Fibroblast of mammary gland (primary cell): ENCODE data around the gene KCNJ6.
A peak's percentile ranks its signal among the peaks of the same experiment; 100 is the strongest.

ENCODE experiments used
- DNase-seq: peaks from one replicate; pipeline ENCODE4 v3.0.0-alpha.2; 2010; ENCODE audit warnings: low read depth
- H3K4me3 ChIP-seq: 2 replicates; pipeline ENCODE4 v1.5.1; 2011; ENCODE audit warnings: low read depth, mild to moderate bottlenecking, low read length, moderate library complexity; ENCODE audit not compliant: control insufficient read depth
- CTCF ChIP-seq: conservative IDR thresholded peaks from 2 replicates; pipeline ENCODE4 v1.5.1; 2011; ENCODE audit warnings: low read depth, low read length, inconsistent platforms; ENCODE audit not compliant: control insufficient read depth, insufficient read depth

KCNJ6 gene

GRCh38 chr21:37891972-37892371 is 24.3 kb downstream of the KCNJ6 start:
- no peak for TF ChIP-seq CTCF

DNA sequence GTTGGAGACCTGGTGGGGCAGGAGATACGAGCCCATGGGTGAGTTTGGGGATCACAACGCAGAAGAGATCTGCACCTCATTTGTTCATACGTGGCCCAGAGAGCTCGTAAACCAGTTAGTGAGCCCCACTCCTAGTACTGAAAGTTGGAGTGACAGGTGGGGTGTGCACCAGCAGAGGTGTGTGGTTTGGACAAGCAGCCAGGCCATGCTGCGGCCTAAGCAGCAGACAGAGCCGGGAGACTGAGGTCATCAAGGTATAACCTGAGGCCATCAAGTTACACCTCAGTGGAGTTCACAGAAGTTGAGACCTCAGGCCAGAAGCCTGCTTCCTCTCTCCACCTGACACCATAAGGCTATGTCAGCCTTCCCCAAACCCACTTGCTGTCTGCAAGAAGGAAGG is 27.6 kb downstream of the KCNJ6 start:
- H3K4me3 ChIP-seq, result no peak overlapping the region
- no peak for TF ChIP-seq CTCF
- no peak for DNase-seq

More at GRCh38 chr21:37891972-37892371, 24.3 kb downstream of the KCNJ6 start:
- H3K4me3 ChIP-seq, result no peak overlapping the region
- DNase-seq, result no peak

DNA sequence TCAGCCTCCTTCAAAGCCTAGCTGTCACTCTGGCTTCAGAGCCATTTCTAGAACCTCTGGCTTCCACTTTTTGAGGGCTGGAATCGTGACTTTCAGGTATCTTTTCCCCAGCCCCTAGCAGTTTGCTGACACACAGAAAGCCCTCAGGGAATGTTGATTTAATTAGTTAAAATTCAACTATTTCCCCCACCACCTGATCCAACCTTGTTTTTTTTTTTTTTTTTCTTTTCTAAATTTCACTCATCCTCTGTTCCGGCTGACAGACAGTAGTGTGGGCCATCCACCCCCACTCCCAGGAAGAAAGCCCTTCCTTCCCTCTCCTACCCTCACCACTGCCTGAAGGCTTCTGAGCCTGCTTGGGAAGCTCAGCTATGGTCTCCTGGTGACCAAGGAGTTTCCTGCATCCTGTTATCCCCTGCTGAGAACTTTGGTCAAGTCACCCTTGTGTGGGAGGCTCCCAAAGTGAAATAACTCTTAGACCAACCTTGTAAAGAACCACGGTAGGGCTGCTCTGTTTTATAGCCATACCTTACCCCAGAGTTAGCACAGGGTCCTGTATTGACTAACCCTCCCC is 29.4 kb downstream of the KCNJ6 start:
- H3K4me3 ChIP-seq, result no peak overlapping the region
- TF ChIP-seq CTCF, result no peak
- no peak for DNase-seq

GRCh38 chr21:37886120-37886519 is 30.1 kb downstream of the KCNJ6 start:
- no peak for DNase-seq
- no peak for TF ChIP-seq CTCF
- no peak overlapping the region for H3K4me3 ChIP-seq

DNA sequence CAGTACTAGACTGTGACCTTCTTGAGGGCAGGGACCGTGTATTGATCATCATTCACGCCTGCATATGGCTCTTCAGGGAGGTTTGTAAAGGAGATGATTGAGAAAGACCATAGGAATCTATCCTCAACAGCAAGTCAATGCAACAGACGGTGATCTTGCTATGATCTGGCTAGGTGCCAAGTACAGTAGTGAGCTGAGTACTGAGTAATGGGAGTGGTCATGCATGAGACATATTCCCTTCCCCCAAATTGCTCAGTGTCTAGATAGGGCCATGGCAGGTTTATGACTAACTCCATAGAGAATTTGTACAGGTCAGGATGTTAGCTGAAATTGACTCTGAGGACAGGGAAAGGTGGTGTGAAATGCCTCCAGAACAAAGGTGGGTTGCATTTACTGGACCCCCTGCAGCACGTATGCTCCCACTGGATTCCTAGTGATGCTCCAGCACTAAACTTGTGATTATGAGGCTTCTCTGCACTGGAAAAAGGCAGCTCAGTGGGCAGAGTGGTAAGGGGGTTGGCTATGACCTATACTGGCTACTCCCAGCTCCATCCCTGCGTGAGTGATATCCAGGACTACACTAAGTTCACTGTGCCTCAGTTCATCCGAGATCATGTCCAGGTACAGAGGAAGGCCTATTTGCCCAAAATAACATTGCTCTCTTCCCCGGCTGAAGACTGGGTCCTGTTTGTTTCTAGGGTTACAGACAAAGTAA is 37.2 kb downstream of the KCNJ6 start:
- H3K4me3 ChIP-seq, result no peak overlapping the region
- peak; percentile 79 for DNase-seq
- no peak for TF ChIP-seq CTCF

GRCh38 chr21:37877888-37878684 is 38.2 kb downstream of the KCNJ6 start:
- H3K4me3 ChIP-seq, result no peak overlapping the region
- no peak for DNase-seq
- no peak for TF ChIP-seq CTCF
